GM12873 (cell line): ENCODE results near the gene SEC24D.

Experiments
- TF ChIP-seq, protein P1 (sequence below): IDR thresholded peaks from 2 replicates; pipeline ENCODE4 v1.5.1; 2012; ENCODE audit warnings: low read depth, mild to moderate bottlenecking, moderate library complexity, low read length, control low read depth; ENCODE audit not compliant: insufficient read depth; ENCODE audit errors: missing control alignments

SEC24D gene

GRCh38 chr4:118714682-118715081, 121.2 kb downstream of the SEC24D start:
- TF ChIP-seq, protein P1, sequence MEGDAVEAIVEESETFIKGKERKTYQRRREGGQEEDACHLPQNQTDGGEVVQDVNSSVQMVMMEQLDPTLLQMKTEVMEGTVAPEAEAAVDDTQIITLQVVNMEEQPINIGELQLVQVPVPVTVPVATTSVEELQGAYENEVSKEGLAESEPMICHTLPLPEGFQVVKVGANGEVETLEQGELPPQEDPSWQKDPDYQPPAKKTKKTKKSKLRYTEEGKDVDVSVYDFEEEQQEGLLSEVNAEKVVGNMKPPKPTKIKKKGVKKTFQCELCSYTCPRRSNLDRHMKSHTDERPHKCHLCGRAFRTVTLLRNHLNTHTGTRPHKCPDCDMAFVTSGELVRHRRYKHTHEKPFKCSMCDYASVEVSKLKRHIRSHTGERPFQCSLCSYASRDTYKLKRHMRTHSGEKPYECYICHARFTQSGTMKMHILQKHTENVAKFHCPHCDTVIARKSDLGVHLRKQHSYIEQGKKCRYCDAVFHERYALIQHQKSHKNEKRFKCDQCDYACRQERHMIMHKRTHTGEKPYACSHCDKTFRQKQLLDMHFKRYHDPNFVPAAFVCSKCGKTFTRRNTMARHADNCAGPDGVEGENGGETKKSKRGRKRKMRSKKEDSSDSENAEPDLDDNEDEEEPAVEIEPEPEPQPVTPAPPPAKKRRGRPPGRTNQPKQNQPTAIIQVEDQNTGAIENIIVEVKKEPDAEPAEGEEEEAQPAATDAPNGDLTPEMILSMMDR: no peak

DNA sequence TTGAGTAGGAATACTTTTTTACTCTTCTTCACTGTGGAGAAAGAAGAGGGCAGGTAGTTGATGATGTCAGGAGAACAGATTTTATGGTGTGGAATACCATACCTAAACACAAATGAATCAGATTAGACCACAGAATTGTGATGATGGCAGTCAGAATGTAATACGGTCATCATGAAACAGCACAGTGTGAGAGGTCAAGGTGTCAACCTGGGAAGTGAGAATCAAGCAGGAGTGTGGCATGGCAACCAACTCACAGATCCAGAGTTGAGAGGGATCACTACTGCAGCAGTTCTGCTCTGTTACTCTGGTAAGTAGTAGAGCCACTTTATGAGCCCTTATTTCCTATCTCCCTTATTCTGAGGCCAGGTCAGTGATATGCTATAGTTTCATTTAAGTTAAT, 123.1 kb downstream of the SEC24D start:
- TF ChIP-seq, protein P1: no peak

GRCh38 chr4:118711052-118711451, 124.9 kb downstream of the SEC24D start:
- TF ChIP-seq, protein P1: no peak

DNA sequence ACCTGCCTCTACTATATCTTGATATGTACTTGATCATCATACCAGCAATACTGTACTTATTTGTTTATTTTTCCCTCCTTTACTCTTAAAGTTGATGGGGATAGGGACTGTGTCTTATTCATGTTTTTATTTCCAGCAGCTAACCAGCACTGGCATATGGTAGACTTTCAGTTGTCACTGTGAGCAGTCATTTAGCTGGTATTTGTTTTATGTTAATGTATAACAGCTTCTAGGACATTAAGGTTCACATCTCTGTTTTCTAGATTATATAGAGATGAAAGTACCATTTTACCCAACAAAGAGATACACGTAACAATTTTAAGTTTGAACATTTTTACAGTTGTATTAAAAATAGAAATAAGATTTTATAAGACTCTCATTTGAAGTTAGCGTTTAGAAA, 132.8 kb downstream of the SEC24D start:
- TF ChIP-seq, protein P1: no peak

DNA sequence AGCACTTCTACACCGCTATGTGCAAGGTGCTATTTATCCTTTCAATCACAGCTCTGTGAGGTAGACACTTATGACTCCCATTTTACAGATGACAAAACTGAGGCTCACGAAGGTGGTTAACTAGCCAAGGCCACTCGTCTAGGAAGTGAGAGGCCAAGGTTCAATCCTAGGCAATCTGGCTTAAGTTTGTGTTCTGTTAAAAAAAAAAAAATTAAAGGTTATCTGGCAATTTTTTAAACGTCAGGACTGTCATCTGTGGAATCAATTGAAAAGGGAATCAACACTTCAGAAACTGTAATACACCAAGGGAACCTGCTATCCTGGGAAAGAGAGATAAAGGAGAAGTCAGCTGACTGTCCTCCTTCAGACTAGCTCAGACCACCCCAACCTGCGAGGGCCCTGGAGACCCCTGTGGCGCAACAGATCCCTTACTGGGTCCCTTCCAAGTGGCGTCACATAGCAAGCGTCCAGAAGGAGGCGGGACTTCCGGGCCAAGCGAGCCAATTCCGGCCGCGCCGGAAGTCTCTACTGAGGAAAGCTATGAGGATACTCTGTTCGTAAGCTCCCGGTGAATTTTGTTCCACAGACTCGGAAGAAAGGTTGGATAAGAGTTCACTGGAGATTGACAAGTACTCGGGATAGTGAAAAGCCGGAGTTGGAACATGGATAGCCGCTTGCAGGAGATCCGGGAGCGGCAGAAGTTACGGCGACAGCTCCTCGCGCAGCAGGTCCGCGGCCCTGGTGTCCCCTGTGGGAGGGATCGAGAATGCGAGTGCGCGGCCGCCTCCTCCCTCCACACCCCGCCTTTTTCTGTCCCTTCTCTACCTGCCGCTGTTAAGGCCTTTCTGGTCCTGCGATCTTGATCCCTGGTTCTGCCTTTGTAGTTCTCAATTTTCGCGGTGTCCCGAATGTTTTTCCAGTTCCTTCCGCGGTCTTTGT, 150.8 kb downstream of the SEC24D start, which contains the start of gene METTL14:
Gene METTL14, plus strand, starts transcription at position 520 of the 939 bp plus-strand sequence. Its CDS starts 143 bp downstream, at position 663.
- TF ChIP-seq, protein P1: peak; percentile 10

GRCh38 chr4:118683513-118683912, 152.4 kb downstream of the SEC24D start:
- TF ChIP-seq, protein P1: no peak

DNA sequence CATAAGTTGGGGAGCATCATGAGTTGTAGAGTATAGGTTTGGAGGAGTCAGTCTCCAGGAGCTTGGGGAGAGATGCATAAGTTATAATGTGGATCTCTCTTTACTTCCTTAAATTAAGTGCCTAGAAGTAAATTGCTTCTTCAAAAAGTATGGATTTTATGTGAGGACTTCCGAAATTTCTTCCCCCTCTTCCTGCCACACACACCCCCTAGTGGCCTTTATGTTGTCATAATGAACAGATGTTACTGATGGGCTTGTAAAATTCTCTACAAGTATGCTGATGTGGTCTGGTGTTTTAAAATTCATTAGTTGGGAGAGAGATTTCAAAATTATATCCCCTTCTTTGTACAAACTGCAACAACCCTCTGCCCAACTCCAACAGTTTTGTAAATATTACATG, 153.0 kb downstream of the SEC24D start:
- TF ChIP-seq, protein P1: peak; percentile 52
